ENCODE results near the gene CANX.

The CANX gene

DNA sequence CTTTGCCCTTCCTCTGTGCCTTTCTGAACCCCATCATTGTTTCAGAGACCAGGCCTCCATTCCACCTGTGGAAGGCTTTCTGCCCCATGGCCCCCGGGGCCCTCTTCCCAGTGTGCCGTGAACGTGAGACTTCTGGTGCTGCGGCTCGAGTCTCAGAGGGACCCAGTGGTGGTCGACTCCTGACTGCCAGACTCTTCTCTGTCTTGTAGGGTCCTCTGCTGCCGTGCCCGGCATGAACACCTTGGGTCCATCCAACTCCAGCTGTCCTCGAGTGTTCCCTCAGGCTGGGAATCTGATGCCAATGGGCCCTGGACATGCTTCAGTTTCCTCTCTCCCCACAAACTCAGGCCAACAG is 74.9 kb downstream of the CANX start:
- no peak for DNase-seq (ENCODE audit: low read depth)
- H3K4me3 ChIP-seq (ENCODE audit: low read depth, low read length), result no peak overlapping the region
- TF ChIP-seq, protein P1, sequence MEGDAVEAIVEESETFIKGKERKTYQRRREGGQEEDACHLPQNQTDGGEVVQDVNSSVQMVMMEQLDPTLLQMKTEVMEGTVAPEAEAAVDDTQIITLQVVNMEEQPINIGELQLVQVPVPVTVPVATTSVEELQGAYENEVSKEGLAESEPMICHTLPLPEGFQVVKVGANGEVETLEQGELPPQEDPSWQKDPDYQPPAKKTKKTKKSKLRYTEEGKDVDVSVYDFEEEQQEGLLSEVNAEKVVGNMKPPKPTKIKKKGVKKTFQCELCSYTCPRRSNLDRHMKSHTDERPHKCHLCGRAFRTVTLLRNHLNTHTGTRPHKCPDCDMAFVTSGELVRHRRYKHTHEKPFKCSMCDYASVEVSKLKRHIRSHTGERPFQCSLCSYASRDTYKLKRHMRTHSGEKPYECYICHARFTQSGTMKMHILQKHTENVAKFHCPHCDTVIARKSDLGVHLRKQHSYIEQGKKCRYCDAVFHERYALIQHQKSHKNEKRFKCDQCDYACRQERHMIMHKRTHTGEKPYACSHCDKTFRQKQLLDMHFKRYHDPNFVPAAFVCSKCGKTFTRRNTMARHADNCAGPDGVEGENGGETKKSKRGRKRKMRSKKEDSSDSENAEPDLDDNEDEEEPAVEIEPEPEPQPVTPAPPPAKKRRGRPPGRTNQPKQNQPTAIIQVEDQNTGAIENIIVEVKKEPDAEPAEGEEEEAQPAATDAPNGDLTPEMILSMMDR (conservative IDR thresholded peaks at IDR 0.05; ENCODE audit: low read depth, low read length), result no peak

GRCh38 chr5:179774442-179774841 is 75.7 kb downstream of the CANX start:
- TF ChIP-seq, protein P1 (conservative IDR thresholded peaks at IDR 0.05; ENCODE audit: low read depth, low read length), result no peak
- no peak for DNase-seq (ENCODE audit: low read depth)

DNA sequence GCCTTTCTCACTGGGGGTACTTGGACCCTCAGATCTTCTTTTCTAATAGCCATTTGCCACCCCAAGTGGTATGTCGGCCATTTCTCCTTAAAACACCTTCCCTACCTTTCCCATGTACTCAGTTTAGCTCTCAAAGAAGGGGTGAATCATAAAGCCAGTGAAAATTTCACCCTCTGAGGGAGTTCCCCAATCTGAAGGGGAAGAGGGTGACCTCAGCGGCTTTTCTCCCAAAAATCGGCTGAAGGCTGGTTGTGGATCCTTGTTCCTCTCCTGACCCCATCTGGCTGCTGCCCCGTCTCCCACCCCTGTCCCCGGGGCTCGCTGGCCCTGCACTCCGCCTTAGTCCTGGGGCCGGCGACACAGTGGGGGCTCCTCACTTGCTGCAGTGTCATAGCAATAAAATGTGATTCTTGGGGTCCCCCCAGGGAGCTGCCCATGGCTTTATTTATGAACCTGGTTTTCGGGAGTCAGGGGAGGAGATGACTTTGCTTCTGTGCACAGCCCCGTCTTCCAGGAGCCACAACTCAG is 77.7 kb downstream of the CANX start:
- no peak for DNase-seq (ENCODE audit: low read depth)
- TF ChIP-seq, protein P1 (conservative IDR thresholded peaks at IDR 0.05; ENCODE audit: low read depth, low read length), result no peak
- H3K4me3 ChIP-seq (ENCODE audit: low read depth, low read length), result no peak overlapping the region

More at GRCh38 chr5:179774442-179774841, 75.7 kb downstream of the CANX start:
- no peak overlapping the region for H3K4me3 ChIP-seq (ENCODE audit: low read depth, low read length)

DNA sequence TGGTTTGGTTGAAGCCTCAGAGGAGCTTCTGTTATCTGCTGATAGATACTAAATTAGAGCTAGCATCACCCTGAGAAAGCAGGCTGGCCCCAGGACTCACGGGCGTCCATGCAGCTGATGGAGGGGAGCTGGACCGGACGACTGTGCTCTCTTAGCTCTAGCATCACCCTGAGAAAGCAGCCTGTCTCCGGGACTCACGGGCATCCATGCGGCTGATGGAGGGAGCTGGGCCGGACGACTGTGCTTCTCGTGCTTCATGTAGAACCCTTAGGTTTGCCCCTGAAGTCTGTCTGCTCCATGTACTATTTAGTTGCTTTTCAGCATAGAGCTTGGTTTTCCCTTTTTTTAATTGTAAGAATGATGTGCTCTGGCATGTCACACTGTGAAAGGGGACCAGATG is 78.7 kb downstream of the CANX start:
- H3K4me3 ChIP-seq (ENCODE audit: low read depth, low read length), result no peak overlapping the region
- TF ChIP-seq, protein P1 (conservative IDR thresholded peaks at IDR 0.05; ENCODE audit: low read depth, low read length), result no peak
- DNase-seq (ENCODE audit: low read depth), result no peak

- TF ChIP-seq, protein P1 (conservative IDR thresholded peaks at IDR 0.05; ENCODE audit: low read depth, low read length), result no peak
- DNase-seq (ENCODE audit: low read depth), result no peak
- no peak overlapping the region for H3K4me3 ChIP-seq (ENCODE audit: low read depth, low read length)
These were observed 79.1 kb downstream of the CANX start for GRCh38 chr5:179777909-179778308.

GRCh38 chr5:179778591-179778990 is 79.8 kb downstream of the CANX start:
- H3K4me3 ChIP-seq (ENCODE audit: low read depth, low read length), result no peak overlapping the region
- TF ChIP-seq, protein P1 (conservative IDR thresholded peaks at IDR 0.05; ENCODE audit: low read depth, low read length), result no peak

GRCh38 chr5:179779826-179780225 is 81.1 kb downstream of the CANX start:
- H3K4me3 ChIP-seq (ENCODE audit: low read depth, low read length), result no peak overlapping the region
- TF ChIP-seq, protein P1 (conservative IDR thresholded peaks at IDR 0.05; ENCODE audit: low read depth, low read length), result no peak
- DNase-seq (ENCODE audit: low read depth), result no peak

More at GRCh38 chr5:179778591-179778990, 79.8 kb downstream of the CANX start:
- DNase-seq (ENCODE audit: low read depth), result no peak

Measured in choroid plexus epithelial cell (primary cell).